Ascending aorta (tissue), 2 donors: Measurements from ENCODE around the gene ENGASE. TPM values are rescaled to one million over a fixed set of nuclear protein-coding genes. Genes with fewer than 3 reads are reported as not detected.

Experiments used
- DNase-seq, 2 donors: peaks; one replicate each; pipeline ENCODE4 v3.0.0-alpha.2; 2019; ENCODE audit warnings: low spot score in 2 of 2
- H3K27ac ChIP-seq, 2 donors: fragments of 200-600 bp; sonication (generic); one replicate each; pipeline ENCODE4 v1.5.1; 2016 to 2017; ENCODE audit warnings: mild to moderate bottlenecking in 1 of 2
- H3K27me3 ChIP-seq: fragments of 200-600 bp; sonication (generic); one replicate; pipeline ENCODE4 v1.5.1; 2017
- H3K36me3 ChIP-seq, 2 donors: fragments of 200-600 bp; sonication (generic); one replicate each; pipeline ENCODE4 v1.5.1; 2016
- H3K4me1 ChIP-seq, 2 donors: fragments of 200-600 bp; sonication (generic); one replicate each; pipeline ENCODE4 v1.5.1; 2016 to 2017; ENCODE audit warnings: mild to moderate bottlenecking in 1 of 2
- H3K4me3 ChIP-seq, 2 donors: fragments of 200-600 bp; sonication (generic); one replicate each; pipeline ENCODE4 v1.5.1; 2016 to 2017; ENCODE audit warnings: mild to moderate bottlenecking in 1 of 2
- H3K9me3 ChIP-seq, 2 donors: fragments of 200-600 bp; sonication (generic); one replicate each; pipeline ENCODE4 v1.5.1; 2016
- intact Hi-C: fragments of 100-400 bp; cut with DNase I; formaldehyde crosslinking; loops from one replicate; pipeline ENCODE4 v1.15.1; 2023
- total RNA-seq: library from RNA; depleted of rRNA; stranded (reverse); fragments of >200 nt; gene quantifications from one replicate; pipeline ENCODE4 v1.1.0, GENCODE V29; 2016
- TF ChIP-seq, protein P1 (sequence below), 3 experiments: fragments of 200-600 bp in 2 of 3; fragments of 450-650 bp in 1 of 3; sonication (generic) in 2 of 3; IDR thresholded peaks; one replicate each; pipeline ENCODE4 v1.5.1; 2016 to 2019; ENCODE audit warnings: antibody characterized with exemption in 3 of 3, mild to moderate bottlenecking in 1 of 3, moderate library complexity in 1 of 3

ENGASE gene, protein sequence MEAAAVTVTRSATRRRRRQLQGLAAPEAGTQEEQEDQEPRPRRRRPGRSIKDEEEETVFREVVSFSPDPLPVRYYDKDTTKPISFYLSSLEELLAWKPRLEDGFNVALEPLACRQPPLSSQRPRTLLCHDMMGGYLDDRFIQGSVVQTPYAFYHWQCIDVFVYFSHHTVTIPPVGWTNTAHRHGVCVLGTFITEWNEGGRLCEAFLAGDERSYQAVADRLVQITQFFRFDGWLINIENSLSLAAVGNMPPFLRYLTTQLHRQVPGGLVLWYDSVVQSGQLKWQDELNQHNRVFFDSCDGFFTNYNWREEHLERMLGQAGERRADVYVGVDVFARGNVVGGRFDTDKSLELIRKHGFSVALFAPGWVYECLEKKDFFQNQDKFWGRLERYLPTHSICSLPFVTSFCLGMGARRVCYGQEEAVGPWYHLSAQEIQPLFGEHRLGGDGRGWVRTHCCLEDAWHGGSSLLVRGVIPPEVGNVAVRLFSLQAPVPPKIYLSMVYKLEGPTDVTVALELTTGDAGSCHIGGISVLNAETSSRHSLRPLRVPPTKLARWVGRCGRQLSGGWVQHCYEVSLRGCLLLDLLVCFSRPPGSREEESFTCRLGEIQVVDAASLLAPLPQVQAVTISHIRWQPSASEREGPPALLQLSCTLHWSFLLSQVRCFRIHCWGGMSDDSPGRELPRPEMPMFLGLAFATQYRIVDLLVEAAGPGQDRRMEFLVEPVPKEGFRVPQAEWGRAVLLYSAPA
- 13.2 TPM for total RNA-seq

DNA sequence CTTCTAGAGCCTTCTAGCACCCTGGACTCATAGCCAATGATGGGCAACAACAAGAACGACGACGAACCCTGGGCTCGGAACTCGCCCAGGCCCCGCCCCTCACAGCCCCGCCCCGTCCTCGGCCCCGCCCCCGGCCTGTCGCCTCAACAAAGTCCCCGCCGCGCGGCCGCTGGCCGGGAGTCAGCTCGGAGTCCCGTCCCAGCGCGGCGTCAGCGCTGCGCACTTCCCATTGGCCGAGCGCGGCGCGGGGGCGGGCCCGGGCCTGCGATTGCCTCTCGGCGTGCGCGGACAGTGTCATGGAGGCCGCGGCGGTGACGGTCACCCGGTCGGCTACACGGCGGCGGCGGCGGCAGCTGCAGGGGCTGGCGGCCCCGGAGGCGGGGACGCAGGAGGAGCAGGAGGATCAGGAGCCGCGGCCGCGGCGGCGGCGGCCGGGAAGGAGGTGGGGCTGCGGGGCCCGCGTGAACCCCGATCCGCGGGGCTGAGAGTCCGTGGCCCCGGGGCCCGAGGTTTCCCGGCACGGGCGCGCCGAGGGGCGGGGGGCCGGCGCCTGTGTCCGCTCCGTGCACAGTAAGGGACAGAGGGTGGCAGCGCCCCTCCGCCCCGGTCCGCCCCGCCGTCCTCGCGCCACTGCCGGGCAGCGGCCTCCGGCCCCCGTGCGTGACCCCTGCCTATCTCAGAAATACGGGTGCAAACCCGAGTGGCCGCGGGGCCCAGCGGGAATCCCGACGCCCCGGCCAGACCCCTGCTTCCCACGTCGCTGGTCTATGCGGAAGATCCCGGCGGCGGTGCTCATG lies at the start of gene ENGASE:
TSS of gene ENGASE (plus strand) at position 176 of the 797 bp plus-strand sequence. CDS start at position 297, 121 bp downstream.
- peak; percentile 89 to 98 for DNase-seq
- H3K4me3 ChIP-seq, result peak within 1 kb of the TSS; percentile 77 to 82
- peak within 1 kb of the TSS; percentile 80 to 84 for H3K27ac ChIP-seq
- TF ChIP-seq, protein P1, sequence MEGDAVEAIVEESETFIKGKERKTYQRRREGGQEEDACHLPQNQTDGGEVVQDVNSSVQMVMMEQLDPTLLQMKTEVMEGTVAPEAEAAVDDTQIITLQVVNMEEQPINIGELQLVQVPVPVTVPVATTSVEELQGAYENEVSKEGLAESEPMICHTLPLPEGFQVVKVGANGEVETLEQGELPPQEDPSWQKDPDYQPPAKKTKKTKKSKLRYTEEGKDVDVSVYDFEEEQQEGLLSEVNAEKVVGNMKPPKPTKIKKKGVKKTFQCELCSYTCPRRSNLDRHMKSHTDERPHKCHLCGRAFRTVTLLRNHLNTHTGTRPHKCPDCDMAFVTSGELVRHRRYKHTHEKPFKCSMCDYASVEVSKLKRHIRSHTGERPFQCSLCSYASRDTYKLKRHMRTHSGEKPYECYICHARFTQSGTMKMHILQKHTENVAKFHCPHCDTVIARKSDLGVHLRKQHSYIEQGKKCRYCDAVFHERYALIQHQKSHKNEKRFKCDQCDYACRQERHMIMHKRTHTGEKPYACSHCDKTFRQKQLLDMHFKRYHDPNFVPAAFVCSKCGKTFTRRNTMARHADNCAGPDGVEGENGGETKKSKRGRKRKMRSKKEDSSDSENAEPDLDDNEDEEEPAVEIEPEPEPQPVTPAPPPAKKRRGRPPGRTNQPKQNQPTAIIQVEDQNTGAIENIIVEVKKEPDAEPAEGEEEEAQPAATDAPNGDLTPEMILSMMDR (IDR thresholded peaks at IDR 0.05), result no peak
- peaks cover 3 to 15% of the 10 kb centered on the region in 2 donors for H3K4me1 ChIP-seq
- no peaks in the 10 kb centered on the region for H3K27me3 ChIP-seq
- intact Hi-C loops, result loop anchor here (10.0 kb wide), 1 partner anchor 290 kb away; the partner anchor contains the start of gene CYTH1
- H3K36me3 ChIP-seq, result peaks cover 8 to 23% of the 10 kb centered on the region in 2 donors
- H3K9me3 ChIP-seq, result no peaks in the 10 kb centered on the region

DNA sequence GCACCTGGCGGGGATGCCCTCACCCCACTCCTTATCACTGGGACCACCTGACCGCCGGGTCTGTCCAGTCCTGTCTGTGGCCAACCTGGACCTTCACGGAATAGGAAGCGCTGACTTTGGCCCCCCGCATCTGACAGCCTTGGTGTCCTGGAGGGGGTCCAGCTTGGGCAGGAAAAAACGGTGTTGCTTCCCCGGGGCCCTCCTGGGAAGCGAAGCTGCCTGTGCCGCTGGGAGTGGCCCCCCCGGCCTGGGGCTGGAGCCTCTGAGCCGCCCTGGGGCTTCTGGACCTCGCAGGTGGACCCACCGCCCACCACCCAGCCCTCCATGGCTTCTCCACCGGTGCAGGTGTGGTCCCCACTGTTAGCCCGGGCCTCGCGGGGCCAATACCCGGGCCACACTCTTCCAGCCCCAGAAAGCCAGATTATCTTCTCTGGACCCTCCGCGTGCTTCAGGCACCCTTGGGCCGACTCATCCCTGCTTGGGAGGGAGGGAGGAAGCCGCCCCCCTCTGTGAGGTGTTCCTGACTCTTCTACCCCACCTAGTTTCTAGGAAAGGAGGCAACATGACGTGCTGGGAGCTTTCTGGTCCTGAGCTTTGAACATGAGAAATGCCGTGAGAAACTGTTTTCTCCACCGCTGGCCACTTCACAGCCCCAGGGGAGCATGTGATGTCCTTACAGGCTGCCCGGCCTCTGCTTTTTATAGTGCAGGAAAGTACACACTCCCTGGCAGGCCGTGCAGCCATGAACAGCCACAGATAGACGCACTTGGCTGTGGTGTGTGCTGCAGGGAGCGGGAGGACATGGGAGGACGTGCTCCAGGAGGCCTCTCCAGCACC lies 49.5 kb upstream of the ENGASE start:
- peak overlapping the region; percentile 68 to 93 for H3K4me3 ChIP-seq
- no peaks in the 10 kb centered on the region for H3K36me3 ChIP-seq
- H3K27ac ChIP-seq, result peak overlapping the region; percentile 86 to 89
- no peaks in the 10 kb centered on the region for H3K27me3 ChIP-seq
- intact Hi-C loops, result loop anchor here (5.0 to 10.0 kb wide), 2 partner anchors 88 to 280 kb away; no protein-coding TSS in a partner anchor
- peaks cover 38 to 69% of the 10 kb centered on the region in 2 donors for H3K4me1 ChIP-seq
- no peaks in the 10 kb centered on the region for H3K9me3 ChIP-seq
- DNase-seq, result peak in 1 of 2 donors; percentile 75
- TF ChIP-seq, protein P1 (IDR thresholded peaks at IDR 0.05), result no peak

DNA sequence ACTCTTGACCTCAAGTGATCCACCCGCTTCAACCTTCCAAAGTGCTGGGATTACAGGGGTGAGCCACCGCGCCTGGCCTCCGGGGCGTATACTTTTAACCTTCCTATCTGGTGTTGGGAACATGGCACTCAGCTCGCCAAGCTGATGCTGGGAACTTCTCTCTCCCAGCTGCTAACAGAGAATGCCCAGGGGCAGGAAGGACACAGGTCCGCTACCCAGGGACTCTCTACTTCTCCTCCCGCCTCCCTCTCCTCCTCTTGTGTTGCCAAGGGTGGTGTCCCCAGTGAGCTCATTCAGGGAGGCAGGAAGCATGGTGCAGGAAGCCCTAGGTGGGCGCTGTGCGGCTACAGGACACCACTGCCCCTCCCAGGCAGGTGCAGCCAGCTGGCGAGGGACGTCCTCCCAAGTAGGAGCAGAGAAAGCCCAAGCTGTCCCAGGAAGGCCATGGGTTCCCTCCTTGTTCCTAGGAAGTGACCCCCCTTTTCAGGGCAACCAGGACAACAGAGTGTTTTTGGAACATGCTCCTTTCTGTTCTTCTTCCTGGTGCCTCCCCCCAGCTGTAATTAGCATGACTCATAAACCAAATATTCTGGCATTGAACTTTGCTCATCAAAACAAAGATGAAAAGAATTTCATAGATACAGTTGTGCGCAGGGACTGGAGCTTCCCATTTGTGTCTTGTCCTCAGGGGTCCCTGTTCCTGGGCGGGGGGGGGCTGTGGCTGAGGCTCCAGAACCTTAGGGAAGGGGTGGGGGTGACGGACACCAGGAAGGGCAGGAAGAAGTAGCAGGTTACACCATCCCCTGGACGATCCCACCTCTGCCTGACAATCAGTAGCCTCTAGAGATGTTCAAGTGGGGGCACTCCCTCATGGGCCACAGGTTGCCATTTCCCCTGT lies 48.0 kb upstream of the ENGASE start:
- H3K9me3 ChIP-seq, result no peaks in the 10 kb centered on the region
- DNase-seq, result peak in 1 of 2 donors; percentile 72
- TF ChIP-seq, protein P1 (IDR thresholded peaks at IDR 0.05), result no peak
- H3K27ac ChIP-seq, result peak overlapping the region; percentile 86 to 89
- intact Hi-C loops, result loop anchor here (10.0 kb wide), 1 partner anchor 278 kb away; no protein-coding TSS in a partner anchor
- H3K36me3 ChIP-seq, result no peaks in the 10 kb centered on the region
- peak overlapping the region; percentile 42 to 93 for H3K4me3 ChIP-seq
- peaks cover 30 to 54% of the 10 kb centered on the region in 2 donors for H3K4me1 ChIP-seq
- no peaks in the 10 kb centered on the region for H3K27me3 ChIP-seq

DNA sequence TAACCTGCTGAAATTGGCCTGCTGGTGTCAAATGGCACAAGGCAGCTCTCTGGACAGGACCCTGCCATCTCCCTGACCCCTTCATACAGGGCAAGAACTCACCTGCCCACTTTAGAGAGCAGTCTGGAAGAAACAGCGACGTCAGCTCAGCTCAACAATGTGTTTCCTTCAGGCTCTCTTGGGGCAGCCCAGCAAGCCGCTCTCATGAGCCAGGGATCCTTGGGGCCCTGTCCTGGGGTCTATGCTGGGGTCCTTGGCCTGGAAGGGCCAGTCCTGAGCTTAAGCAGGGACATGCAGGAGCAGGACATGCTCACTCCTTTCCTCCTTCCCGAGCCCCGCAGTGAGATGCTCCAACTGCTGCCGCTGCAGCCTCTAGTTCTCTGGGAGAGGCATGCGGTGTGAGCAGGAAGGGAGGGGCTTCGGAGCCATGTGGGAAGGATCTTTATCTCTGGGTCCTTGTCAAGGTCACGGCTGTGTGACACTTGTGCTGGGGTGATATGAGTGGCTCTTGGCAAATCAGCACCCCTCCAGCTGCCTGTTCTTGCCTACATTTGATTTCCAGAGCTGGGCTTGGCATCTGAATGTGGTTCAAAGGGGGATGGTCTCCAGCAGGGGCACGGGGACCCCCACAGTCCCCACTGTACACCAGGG lies 47.2 kb upstream of the ENGASE start:
- H3K4me1 ChIP-seq, result peaks cover 23 to 47% of the 10 kb centered on the region in 2 donors
- H3K4me3 ChIP-seq, result peak overlapping the region; percentile 42 to 93
- no peaks in the 10 kb centered on the region for H3K9me3 ChIP-seq
- no peaks in the 10 kb centered on the region for H3K27me3 ChIP-seq
- TF ChIP-seq, protein P1 (IDR thresholded peaks at IDR 0.05), result no peak
- peak in 1 of 2 donors; percentile 66 for DNase-seq
- intact Hi-C loops, result loop anchor here (10.0 kb wide), 1 partner anchor 277 kb away; no protein-coding TSS in a partner anchor
- H3K27ac ChIP-seq, result peak overlapping the region; percentile 86 to 89
- H3K36me3 ChIP-seq, result no peaks in the 10 kb centered on the region
